Lower lobe of right lung (tissue), 2 donors: ENCODE results near the gene FARP2. TPM values are rescaled to one million over a fixed set of nuclear protein-coding genes. Genes with fewer than 3 reads are reported as not detected.

ENCODE experiments used
- ATAC-seq, 2 donors: fragments of 200-7000 bp; cut with Tn5 transposase; one replicate each; pipeline ENCODE4 v1.9.1; 2020 to 2022; ENCODE audit warnings: mild to moderate bottlenecking in 2 of 2, moderate library complexity in 2 of 2
- DNase-seq: peaks from one replicate; pipeline ENCODE4 v3.0.0-alpha.2; 2020
- H3K27ac ChIP-seq: fragments of 200-600 bp; one replicate; pipeline ENCODE4 v1.8.0; 2022
- H3K27me3 ChIP-seq: fragments of 200-600 bp; one replicate; pipeline ENCODE4 v1.8.0; 2022; ENCODE audit warnings: low read depth
- H3K36me3 ChIP-seq: fragments of 200-600 bp; one replicate; pipeline ENCODE4 v1.8.0; 2022; ENCODE audit warnings: mild to moderate bottlenecking
- H3K4me1 ChIP-seq: fragments of 200-600 bp; one replicate; pipeline ENCODE4 v1.8.0; 2022
- H3K4me3 ChIP-seq: fragments of 200-600 bp; one replicate; pipeline ENCODE4 v1.8.0; 2022; ENCODE audit warnings: mild to moderate bottlenecking
- H3K9me3 ChIP-seq: fragments of 200-600 bp; one replicate; pipeline ENCODE4 v1.8.0; 2022
- CTCF ChIP-seq: fragments of 200-600 bp; IDR thresholded peaks from one replicate; pipeline ENCODE4 v1.8.0; 2022; ENCODE audit warnings: antibody characterized with exemption, mild to moderate bottlenecking
- intact Hi-C: fragments of 100-400 bp; cut with DNase I; formaldehyde crosslinking; loops from one replicate; pipeline ENCODE4 v1.11.0; 2022
- total RNA-seq: library from RNA; stranded (reverse); fragmentation: NEBNext Ultra II Directional; extraction: Animal tissue kit (Norgen Biotek cat#: 25700); gene quantifications from one replicate; pipeline ENCODE4 v1.2.1, GENCODE V29; 2021
- donor health status: DM: no; HTN: yes; CAD: no; lungs with severe emphysema.

Gene FARP2
- total RNA-seq, 1 donor from 2014 or later: 42.4 TPM

GRCh38 chr2:241500016-241500415 lies 143.9 kb downstream of the FARP2 start:
- intact Hi-C loops: no loop called here
- H3K4me1 ChIP-seq: no peaks in the 10 kb centered on the region
- TF ChIP-seq CTCF: no peak
- no peaks in the 10 kb centered on the region for H3K9me3 ChIP-seq
- no peak for ATAC-seq
- no peaks in the 10 kb centered on the region for H3K27me3 ChIP-seq
- H3K27ac ChIP-seq: no peak overlapping the region
- peak; percentile 12 for DNase-seq
- no peak overlapping the region for H3K4me3 ChIP-seq
- peaks cover 62% of the 10 kb centered on the region for H3K36me3 ChIP-seq

DNA sequence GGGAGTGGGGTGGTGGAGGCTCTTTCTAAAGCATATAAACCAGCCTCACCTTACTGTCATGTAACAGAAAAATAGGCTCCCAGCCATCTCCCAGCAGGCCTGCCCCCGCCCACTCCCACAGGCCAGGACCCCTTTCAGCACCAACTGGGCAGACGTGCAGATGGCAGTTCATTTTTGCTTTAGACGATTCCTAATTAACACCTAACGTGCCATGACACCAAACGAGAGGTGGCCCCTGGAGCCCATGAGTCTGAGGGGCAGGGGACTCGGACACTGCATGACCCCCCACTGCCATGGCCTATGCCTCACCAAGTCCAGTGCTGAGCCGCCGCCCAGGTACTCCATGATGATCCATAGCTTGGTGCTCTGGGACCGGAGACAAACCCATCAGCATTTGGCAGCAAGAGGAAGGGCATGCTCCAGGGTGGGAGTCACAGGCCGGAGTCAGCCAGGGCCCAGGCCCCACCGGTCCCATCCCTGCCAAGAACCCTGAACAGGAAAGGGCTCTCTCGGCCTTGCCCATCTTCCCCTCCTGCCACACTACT lies 144.4 kb downstream of the FARP2 start:
- H3K27me3 ChIP-seq: no peaks in the 10 kb centered on the region
- no peak overlapping the region for H3K27ac ChIP-seq
- ATAC-seq (no peak), DNase-seq (peak; percentile 39)
- no peak overlapping the region for H3K4me3 ChIP-seq
- no peaks in the 10 kb centered on the region for H3K9me3 ChIP-seq
- H3K36me3 ChIP-seq: peaks cover 57% of the 10 kb centered on the region
- H3K4me1 ChIP-seq: peaks cover 3% of the 10 kb centered on the region
- TF ChIP-seq CTCF: no peak
- intact Hi-C loops: no loop called here

DNA sequence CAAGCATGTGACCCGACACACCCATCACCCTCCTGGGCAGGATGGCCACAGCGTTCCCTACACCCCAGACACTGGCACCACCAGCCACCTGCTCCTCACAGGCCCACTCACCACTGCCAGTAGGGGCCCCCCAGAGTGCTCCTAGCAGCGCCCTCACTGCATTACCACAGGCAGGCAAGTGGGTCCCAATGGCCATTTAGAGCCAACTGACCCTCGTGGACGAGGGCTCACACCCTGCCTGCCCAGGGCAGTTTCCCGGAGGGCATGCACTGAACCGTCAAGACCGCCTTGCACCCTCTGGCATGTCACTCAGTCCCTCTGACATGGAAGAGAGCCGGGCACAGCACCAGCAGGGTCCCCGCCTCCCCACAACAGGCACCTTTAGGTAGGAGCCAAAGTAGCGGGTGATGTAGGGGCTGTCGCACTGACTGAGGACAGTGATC lies 145.0 kb downstream of the FARP2 start:
- Histone ChIP-seq H3K27ac (no peak overlapping the region), H3K4me3 (no peak overlapping the region), H3K27me3 (no peaks in the 10 kb centered on the region), H3K36me3 (peaks cover 57% of the 10 kb centered on the region), H3K9me3 (no peaks in the 10 kb centered on the region), H3K4me1 (peaks cover 9% of the 10 kb centered on the region)
- DNase-seq (peak; percentile 29), ATAC-seq (no peak)
- intact Hi-C loops: no loop called here
- no peak for TF ChIP-seq CTCF

DNA sequence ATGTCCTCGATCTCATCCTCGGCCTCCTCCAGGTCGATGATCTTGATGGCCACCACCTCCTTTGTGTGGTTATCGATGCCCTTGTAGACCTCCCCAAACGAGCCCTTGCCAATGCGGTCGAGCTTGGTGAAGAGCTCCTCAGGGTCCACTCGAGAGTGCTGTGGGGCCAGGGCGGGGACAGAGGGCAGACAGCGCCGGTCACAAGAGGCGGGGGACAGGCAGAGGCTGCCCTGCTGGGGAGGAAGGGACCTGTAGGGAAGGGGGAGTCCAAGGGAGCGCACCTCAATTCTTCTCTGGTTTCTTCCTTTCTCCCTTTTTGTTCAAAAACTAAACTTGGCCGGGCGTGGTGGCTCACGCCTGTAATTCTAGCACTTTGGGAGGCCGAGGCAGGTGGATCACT lies 145.5 kb downstream of the FARP2 start:
- H3K4me3 ChIP-seq: no peak overlapping the region
- intact Hi-C loops: no loop called here
- no peaks in the 10 kb centered on the region for H3K9me3 ChIP-seq
- ATAC-seq: no peak
- DNase-seq: peak; percentile 35
- TF ChIP-seq CTCF: no peak
- no peaks in the 10 kb centered on the region for H3K27me3 ChIP-seq
- H3K4me1 ChIP-seq: peaks cover 13% of the 10 kb centered on the region
- H3K36me3 ChIP-seq: peaks cover 52% of the 10 kb centered on the region
- no peak overlapping the region for H3K27ac ChIP-seq

- intact Hi-C loops: no loop called here
- Histone ChIP-seq H3K27me3 (no peaks in the 10 kb centered on the region), H3K36me3 (peaks cover 45% of the 10 kb centered on the region)
Measured at GRCh38 chr2:241502281-241502680, 146.2 kb downstream of the FARP2 start.

More at GRCh38 chr2:241502281-241502680, 146.2 kb downstream of the FARP2 start:
- ATAC-seq (no peak), DNase-seq (peak; percentile 19)
- Histone ChIP-seq H3K9me3 (no peaks in the 10 kb centered on the region), H3K4me1 (peaks cover 21% of the 10 kb centered on the region), H3K4me3 (no peak overlapping the region), H3K27ac (no peak overlapping the region)
- TF ChIP-seq CTCF: no peak
